Measurements from ENCODE around the gene NBPF9.
"Not testable (repeated sequence)": the region's sequence is repeated elsewhere in the genome, so short reads cannot be mapped to it uniquely, and the experiment has no call there.

DNA sequence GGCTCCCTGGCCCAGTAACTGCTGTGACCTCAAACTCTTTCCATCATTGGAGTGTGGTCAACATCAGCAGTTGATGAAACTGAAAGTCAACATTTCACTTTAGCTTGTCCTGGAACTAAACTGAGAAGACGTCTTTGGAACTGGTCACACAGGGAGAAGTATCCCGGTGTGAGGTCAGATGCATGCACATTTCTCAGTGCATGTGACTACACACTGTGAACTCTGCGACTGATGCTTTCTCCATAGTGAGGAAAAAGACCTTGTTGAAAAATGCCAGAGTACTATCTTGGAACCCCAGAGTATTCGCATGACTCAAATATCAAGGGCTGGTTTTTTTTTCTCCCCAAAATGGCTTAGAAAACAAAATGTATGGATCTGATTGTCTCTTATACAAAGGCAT is 46.6 kb upstream of the NBPF9 start:
- TF ChIP-seq, protein P1, sequence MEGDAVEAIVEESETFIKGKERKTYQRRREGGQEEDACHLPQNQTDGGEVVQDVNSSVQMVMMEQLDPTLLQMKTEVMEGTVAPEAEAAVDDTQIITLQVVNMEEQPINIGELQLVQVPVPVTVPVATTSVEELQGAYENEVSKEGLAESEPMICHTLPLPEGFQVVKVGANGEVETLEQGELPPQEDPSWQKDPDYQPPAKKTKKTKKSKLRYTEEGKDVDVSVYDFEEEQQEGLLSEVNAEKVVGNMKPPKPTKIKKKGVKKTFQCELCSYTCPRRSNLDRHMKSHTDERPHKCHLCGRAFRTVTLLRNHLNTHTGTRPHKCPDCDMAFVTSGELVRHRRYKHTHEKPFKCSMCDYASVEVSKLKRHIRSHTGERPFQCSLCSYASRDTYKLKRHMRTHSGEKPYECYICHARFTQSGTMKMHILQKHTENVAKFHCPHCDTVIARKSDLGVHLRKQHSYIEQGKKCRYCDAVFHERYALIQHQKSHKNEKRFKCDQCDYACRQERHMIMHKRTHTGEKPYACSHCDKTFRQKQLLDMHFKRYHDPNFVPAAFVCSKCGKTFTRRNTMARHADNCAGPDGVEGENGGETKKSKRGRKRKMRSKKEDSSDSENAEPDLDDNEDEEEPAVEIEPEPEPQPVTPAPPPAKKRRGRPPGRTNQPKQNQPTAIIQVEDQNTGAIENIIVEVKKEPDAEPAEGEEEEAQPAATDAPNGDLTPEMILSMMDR (conservative IDR thresholded peaks at IDR 0.05), result not testable (repeated sequence)
- TF ChIP-seq ZFX (IDR thresholded peaks at IDR 0.05), result not testable (repeated sequence)

Measured in C4-2B (cell line).